ENCODE data around the gene ADGRL2. TPM values are rescaled to one million over a fixed set of nuclear protein-coding genes. Genes with fewer than 3 reads are reported as not detected.

The ADGRL2 gene
- polyA plus RNA-seq, 1 of the 3 experiments (the other 2 are of a cell fraction) = 40.3 TPM

- Histone ChIP-seq H3K27ac (ENCODE audit: low read depth in 2 of 2, low read length in 1 of 2) (0 out of 4 replicates have a peak overlapping the region, but pooled peaks of 1 of the 2 experiments have one; percentile 2), H3K36me3 (replicated peaks in 1 of 2; ENCODE audit: control insufficient read depth in 1 of 2, insufficient read depth in 2 of 2, low read length in 1 of 2) (peaks cover 51 to 67% of the 10 kb centered on the region in 2 experiments), H4K20me1 (ENCODE audit: insufficient read depth) (no peaks in the 10 kb centered on the region), H3K79me2 (ENCODE audit: insufficient read depth) (no peaks in the 10 kb centered on the region), H3K4me1 (ENCODE audit: control insufficient read depth in 1 of 2, insufficient read depth in 2 of 2, low read depth in 1 of 2, low read length in 1 of 2) (no peaks in the 10 kb centered on the region; a peak in 2 of 4 replicates), H3K9me2 (no peaks in the 10 kb centered on the region), H3K4me2 (no peak overlapping the region), H3K9ac (no peak overlapping the region), H3K9me3 (no peaks in the 10 kb centered on the region), H3F3A (replicated peaks; ENCODE audit: insufficient read depth) (peaks cover 5% of the 10 kb centered on the region), H3K4me3 (ENCODE audit: low read depth in 2 of 2, low read length in 1 of 2) (no peak overlapping the region), H2AFZ (ENCODE audit: low read depth) (no peak overlapping the region), H3K27me3 (ENCODE audit: insufficient read depth) (no peaks in the 10 kb centered on the region)
- CTCF ChIA-PET = no interaction called here
- DNase-seq = no peak
- no peak for TF ChIP-seq JUND (IDR thresholded peaks at IDR 0.05)
- TF ChIP-seq, protein P1, sequence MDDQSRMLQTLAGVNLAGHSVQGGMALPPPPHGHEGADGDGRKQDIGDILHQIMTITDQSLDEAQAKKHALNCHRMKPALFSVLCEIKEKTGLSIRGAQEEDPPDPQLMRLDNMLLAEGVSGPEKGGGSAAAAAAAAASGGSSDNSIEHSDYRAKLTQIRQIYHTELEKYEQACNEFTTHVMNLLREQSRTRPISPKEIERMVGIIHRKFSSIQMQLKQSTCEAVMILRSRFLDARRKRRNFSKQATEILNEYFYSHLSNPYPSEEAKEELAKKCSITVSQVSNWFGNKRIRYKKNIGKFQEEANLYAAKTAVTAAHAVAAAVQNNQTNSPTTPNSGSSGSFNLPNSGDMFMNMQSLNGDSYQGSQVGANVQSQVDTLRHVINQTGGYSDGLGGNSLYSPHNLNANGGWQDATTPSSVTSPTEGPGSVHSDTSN (IDR thresholded peaks at IDR 0.05) = peak; percentile 35; the same call in 1 of the 2 replicates
- TF ChIP-seq, protein P2, sequence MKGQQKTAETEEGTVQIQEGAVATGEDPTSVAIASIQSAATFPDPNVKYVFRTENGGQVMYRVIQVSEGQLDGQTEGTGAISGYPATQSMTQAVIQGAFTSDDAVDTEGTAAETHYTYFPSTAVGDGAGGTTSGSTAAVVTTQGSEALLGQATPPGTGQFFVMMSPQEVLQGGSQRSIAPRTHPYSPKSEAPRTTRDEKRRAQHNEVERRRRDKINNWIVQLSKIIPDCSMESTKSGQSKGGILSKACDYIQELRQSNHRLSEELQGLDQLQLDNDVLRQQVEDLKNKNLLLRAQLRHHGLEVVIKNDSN (IDR thresholded peaks at IDR 0.05; ENCODE audit: borderline replicate concordance, low read depth) = no peak
- TF ChIP-seq, protein P3, sequence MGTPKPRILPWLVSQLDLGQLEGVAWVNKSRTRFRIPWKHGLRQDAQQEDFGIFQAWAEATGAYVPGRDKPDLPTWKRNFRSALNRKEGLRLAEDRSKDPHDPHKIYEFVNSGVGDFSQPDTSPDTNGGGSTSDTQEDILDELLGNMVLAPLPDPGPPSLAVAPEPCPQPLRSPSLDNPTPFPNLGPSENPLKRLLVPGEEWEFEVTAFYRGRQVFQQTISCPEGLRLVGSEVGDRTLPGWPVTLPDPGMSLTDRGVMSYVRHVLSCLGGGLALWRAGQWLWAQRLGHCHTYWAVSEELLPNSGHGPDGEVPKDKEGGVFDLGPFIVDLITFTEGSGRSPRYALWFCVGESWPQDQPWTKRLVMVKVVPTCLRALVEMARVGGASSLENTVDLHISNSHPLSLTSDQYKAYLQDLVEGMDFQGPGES (IDR thresholded peaks at IDR 0.05; ENCODE audit: low read depth, low read length) = no peak
- POLR2A ChIA-PET = no interaction called here
These were observed 178.2 kb downstream of the ADGRL2 start for GRCh38 chr1:81978945-81979344.

DNA sequence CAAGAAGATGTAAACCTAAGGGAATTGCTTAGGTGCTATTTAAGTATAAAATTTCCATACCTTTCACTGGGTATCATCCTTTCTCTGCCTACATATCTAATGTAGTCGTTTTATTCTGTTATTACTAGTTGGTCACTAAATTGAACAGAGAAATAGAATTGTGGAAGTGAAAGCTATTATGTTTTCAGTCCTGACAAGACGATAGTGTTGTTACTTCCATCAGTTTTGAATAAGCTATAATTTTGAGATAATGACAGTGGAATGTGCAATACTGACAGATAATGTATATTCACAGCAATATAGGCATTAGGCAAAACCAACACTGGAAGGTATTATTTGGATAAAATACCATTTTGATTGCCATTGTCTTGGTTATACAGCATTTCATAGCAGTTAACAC, 181.8 kb downstream of the ADGRL2 start:
- TF ChIP-seq POLR2AphosphoS5 (IDR thresholded peaks at IDR 0.05; ENCODE audit: low read depth, low read length) (no peak), RCOR1 (IDR thresholded peaks at IDR 0.05; ENCODE audit: low read length) (no peak), TCF12 (IDR thresholded peaks at IDR 0.05) (no peak), SMC3 (IDR thresholded peaks at IDR 0.05; ENCODE audit: low read depth, low read length) (no peak), NRF1 (IDR thresholded peaks at IDR 0.05; ENCODE audit: low read depth, low read length) (no peak), USF2 (IDR thresholded peaks at IDR 0.05; ENCODE audit: borderline replicate concordance, low read depth, low read length) (no peak)
- TF ChIP-seq, protein P2 (IDR thresholded peaks at IDR 0.05; ENCODE audit: borderline replicate concordance, low read depth) = no peak
- Histone ChIP-seq H3K36me3 (replicated peaks in 1 of 2; ENCODE audit: control insufficient read depth in 1 of 2, insufficient read depth in 2 of 2, low read length in 1 of 2) (peaks cover 71 to 76% of the 10 kb centered on the region in 2 experiments), H2AFZ (ENCODE audit: low read depth) (no peak overlapping the region), H3K4me2 (no peak overlapping the region), H3F3A (replicated peaks; ENCODE audit: insufficient read depth) (peaks cover 4% of the 10 kb centered on the region), H3K27ac (ENCODE audit: low read depth in 2 of 2, low read length in 1 of 2) (no peak overlapping the region), H3K9me2 (no peaks in the 10 kb centered on the region), H3K9me3 (no peaks in the 10 kb centered on the region), H3K4me1 (ENCODE audit: control insufficient read depth in 1 of 2, insufficient read depth in 2 of 2, low read depth in 1 of 2, low read length in 1 of 2) (no peaks in the 10 kb centered on the region; a peak in 2 of 4 replicates), H3K27me3 (ENCODE audit: insufficient read depth) (no peaks in the 10 kb centered on the region), H4K20me1 (ENCODE audit: insufficient read depth) (no peaks in the 10 kb centered on the region), H3K79me2 (ENCODE audit: insufficient read depth) (no peaks in the 10 kb centered on the region), H3K4me3 (ENCODE audit: low read depth in 2 of 2, low read length in 1 of 2) (no peak overlapping the region), H3K9ac (no peak overlapping the region)
- CTCF ChIA-PET = no interaction called here
- WGBS (ENCODE audit: low lambda C conversion rate) = 86% methylated on average over 2 of the region's 2 CpGs
- DNase-seq = no peak
- POLR2A ChIA-PET = no interaction called here

All from SK-N-SH (cell line).